Left lung (tissue), 10 donors: ENCODE data around the gene SUV39H2. TPM values are rescaled to one million over a fixed set of nuclear protein-coding genes. Genes with fewer than 3 reads are reported as not detected.
"Not testable (repeated sequence)": the region's sequence is repeated elsewhere in the genome, so short reads cannot be mapped to it uniquely, and the experiment has no call there.

ENCODE experiments used
- ATAC-seq: fragments of 200-7000 bp; cut with Tn5 transposase; one replicate; pipeline ENCODE4 v1.9.1; 2020; ENCODE audit warnings: moderate library complexity
- DNase-seq, 4 donors: peaks; one replicate each; pipeline ENCODE4 v3.0.0-alpha.2; 2013 to 2020
- H3K27ac ChIP-seq, 2 donors: fragments of 200-600 bp; sonication (generic) in 1 of 2; one replicate each; pipeline versions ENCODE4 v1.5.0 to v1.8.0; 2020 to 2021
- H3K27me3 ChIP-seq, 2 donors: fragments of 200-600 bp; sonication (generic) in 1 of 2; one replicate each; pipeline versions ENCODE4 v1.5.0 to v1.8.0; 2020 to 2021
- H3K36me3 ChIP-seq, 2 donors: fragments of 200-600 bp; sonication (generic) in 1 of 2; one replicate each; pipeline versions ENCODE4 v1.5.0 to v1.8.0; 2020 to 2021
- H3K4me1 ChIP-seq, 2 donors: fragments of 200-600 bp; one replicate each; pipeline ENCODE4 v1.8.0; 2021
- H3K4me3 ChIP-seq, 2 donors: fragments of 200-600 bp; sonication (generic) in 1 of 2; one replicate each; pipeline versions ENCODE4 v1.5.0 to v1.8.0; 2020 to 2021; ENCODE audit warnings: mild to moderate bottlenecking in 1 of 2
- H3K9me3 ChIP-seq, 2 donors: fragments of 200-600 bp; sonication (generic) in 1 of 2; one replicate each; pipeline versions ENCODE4 v1.5.0 to v1.8.0; 2020 to 2021
- intact Hi-C, 2 donors: fragments of 100-400 bp; cut with DNase I; formaldehyde crosslinking; loops; one replicate each; pipeline versions ENCODE4 v1.11.2 to v1.14.2; 2022
- polyA plus RNA-seq, 6 donors: library from polyadenylated mRNA; unstranded; fragments of 120-200 nt; gene quantifications; one replicate each; pipeline ENCODE4 v1.2.1, GENCODE V29; 2013; ENCODE audit not compliant: insufficient read length in 6 of 6
- total RNA-seq, 2 donors: library from RNA; stranded (reverse); fragmentation: NEBNext Ultra II Directional; extraction: Animal tissue kit (Norgen Biotek cat#: 25700); gene quantifications; one replicate each; pipeline ENCODE4 v1.2.1, GENCODE V29; 2021
- TF ChIP-seq, protein P1 (sequence below), 2 donors: fragments of 200-600 bp; sonication (generic) in 1 of 2; IDR thresholded peaks; one replicate each; pipeline versions ENCODE4 v1.5.0 to v1.8.0; 2021; ENCODE audit warnings: antibody characterized with exemption in 2 of 2
- donor health status: DM: no; HTN: yes; CAD: no.
- donor health status: DM: no; HTN: no; CAD: no.

Gene SUV39H2
- total and polyA plus RNA-seq, 8 donors = 10.1 to 18.5 (median 16.6) TPM

DNA sequence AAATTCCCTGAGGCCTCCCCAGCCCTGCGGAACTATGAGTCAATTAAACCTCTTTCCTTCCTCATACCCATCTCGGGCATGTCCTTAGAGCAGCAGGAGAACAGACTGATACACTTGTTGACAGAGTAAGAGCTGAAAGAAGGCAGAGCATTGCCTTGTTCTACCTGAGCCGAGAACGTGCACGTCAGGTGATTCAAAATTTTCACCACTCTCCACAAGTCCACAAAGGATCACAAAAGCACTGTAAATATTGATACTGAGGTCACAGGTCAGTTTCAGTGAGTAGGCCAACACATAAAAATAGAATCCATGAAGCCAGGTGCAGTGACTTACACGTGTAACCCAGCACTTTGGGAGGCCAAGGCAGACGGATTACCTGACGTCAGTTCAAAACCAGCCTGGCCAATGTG lies 47.4 kb downstream of the SUV39H2 start:
- Histone ChIP-seq H3K27ac (no peak overlapping the region), H3K4me1 (no peaks in the 10 kb centered on the region), H3K27me3 (no peaks in the 10 kb centered on the region), H3K4me3 (no peak overlapping the region), H3K36me3 (peaks cover 0 to 99% of the 10 kb centered on the region in 2 donors), H3K9me3 (no peaks in the 10 kb centered on the region)
- TF ChIP-seq, protein P1, sequence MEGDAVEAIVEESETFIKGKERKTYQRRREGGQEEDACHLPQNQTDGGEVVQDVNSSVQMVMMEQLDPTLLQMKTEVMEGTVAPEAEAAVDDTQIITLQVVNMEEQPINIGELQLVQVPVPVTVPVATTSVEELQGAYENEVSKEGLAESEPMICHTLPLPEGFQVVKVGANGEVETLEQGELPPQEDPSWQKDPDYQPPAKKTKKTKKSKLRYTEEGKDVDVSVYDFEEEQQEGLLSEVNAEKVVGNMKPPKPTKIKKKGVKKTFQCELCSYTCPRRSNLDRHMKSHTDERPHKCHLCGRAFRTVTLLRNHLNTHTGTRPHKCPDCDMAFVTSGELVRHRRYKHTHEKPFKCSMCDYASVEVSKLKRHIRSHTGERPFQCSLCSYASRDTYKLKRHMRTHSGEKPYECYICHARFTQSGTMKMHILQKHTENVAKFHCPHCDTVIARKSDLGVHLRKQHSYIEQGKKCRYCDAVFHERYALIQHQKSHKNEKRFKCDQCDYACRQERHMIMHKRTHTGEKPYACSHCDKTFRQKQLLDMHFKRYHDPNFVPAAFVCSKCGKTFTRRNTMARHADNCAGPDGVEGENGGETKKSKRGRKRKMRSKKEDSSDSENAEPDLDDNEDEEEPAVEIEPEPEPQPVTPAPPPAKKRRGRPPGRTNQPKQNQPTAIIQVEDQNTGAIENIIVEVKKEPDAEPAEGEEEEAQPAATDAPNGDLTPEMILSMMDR (IDR thresholded peaks at IDR 0.05) = no peak
- DNase-seq (peak in 1 of 4 donors; percentile 8), ATAC-seq (no peak)
- intact Hi-C loops = no loop called here

DNA sequence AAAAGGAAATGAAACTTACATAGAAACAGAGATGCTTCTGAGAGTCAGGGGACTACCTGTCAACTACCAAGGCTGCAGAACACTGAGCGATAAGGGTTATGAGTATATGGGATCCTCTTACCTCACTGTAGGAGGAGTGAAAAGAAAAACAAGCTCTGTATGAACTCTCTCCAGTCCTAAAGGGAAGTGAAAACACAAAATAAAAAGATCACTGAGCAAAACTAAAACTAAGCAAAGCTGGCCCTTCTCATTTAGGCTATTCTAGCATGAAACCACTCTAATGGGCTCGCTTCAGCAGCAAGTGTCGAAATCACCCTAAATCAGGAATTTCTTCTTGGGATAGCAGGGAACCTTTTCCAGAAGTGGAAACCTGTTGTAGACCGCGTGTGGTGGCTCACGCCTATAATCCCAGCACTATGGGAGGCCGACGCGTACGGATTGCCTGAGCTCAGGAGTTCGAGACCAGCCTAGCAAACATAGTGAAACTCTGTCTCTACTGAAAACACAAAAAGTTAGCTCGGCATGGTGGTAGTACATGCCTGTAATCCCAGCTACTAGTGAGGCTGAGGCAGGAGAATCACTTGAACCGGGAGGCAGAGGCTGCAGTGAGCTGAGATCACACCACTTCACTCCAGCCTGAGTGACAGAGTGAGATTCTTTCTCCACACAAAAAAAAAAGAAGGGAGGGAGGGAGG lies 48.2 kb downstream of the SUV39H2 start:
- Histone ChIP-seq H3K36me3 (peaks cover 0 to 99% of the 10 kb centered on the region in 2 donors), H3K4me3 (no peak overlapping the region), H3K4me1 (no peaks in the 10 kb centered on the region), H3K27ac (no peak overlapping the region), H3K27me3 (no peaks in the 10 kb centered on the region), H3K9me3 (no peaks in the 10 kb centered on the region)
- intact Hi-C loops = no loop called here
- ATAC-seq (no peak), DNase-seq (no peak)
- TF ChIP-seq, protein P1 (IDR thresholded peaks at IDR 0.05) = no peak

DNA sequence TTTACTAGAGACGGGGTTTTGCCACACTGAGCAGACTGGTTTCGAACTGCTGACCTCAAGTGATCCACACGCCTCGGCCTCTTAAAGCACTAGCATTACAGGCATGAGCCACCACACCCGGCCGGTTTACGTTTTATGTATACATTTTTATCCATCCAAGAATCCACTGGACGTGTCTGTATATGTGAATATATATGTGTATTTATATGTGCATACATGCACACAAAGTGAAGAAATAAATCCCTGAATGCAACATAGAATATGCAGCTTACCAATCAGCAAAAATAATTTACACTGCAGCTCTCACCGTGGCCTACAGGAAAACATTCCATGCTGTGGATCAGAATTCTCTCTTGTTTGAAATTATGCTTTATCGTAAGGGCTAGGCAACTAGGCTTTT lies 51.9 kb downstream of the SUV39H2 start:
- TF ChIP-seq, protein P1 (IDR thresholded peaks at IDR 0.05) = no peak
- DNase-seq (no peak), ATAC-seq (no peak)
- H3K4me1 ChIP-seq = no peaks in the 10 kb centered on the region
- no peak overlapping the region for H3K4me3 ChIP-seq
- intact Hi-C loops = no loop called here
- H3K36me3 ChIP-seq = peaks cover 0 to 100% of the 10 kb centered on the region in 2 donors
- no peaks in the 10 kb centered on the region for H3K27me3 ChIP-seq
- no peaks in the 10 kb centered on the region for H3K9me3 ChIP-seq
- H3K27ac ChIP-seq = no peak overlapping the region

DNA sequence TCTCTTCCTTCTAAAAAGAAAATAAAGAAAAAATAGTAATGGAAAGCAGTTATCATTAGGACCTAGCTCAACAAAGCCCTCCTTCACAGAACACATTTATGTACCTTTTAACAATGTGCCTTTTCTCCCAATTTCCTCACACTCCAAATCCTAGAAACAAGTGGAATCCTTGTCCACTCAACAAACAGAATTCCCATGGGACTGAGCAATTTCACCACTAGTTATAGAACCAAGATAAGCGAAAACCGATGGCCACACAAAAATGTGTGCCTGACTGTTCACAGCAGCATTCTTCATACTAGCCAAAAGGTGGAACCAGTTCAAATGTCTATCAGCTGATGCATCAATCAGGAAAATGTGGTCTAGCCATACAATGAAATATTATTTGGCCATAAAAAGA lies 57.9 kb downstream of the SUV39H2 start:
- intact Hi-C loops = no loop called here
- Histone ChIP-seq H3K27ac (no peak overlapping the region), H3K4me1 (peaks cover 0 to 3% of the 10 kb centered on the region in 2 donors), H3K4me3 (no peak overlapping the region), H3K27me3 (no peaks in the 10 kb centered on the region), H3K9me3 (no peaks in the 10 kb centered on the region), H3K36me3 (peaks cover 0 to 78% of the 10 kb centered on the region in 2 donors)
- TF ChIP-seq, protein P1 (IDR thresholded peaks at IDR 0.05) = no peak
- ATAC-seq = no peak
- no peak for DNase-seq

DNA sequence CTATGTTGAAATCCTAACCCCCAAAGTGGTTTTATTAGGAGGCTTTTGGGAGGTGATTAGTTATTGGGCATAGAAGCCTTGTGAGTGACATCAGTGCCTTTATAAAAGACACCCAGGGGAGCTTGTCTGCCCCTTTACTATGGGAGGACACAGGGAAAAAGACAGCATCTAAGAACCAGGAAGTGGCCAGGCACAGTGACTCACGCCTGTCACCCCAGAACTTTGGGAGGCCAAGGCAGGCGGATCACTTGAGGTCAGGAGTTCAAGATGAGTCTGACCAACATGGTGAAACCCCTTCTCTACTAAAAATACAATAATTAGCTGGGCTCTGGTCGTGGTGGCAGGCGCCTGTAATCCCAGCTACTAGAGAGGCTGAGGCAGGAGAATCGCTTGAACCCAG lies 60.3 kb downstream of the SUV39H2 start:
- H3K9me3 ChIP-seq, H3K4me1 ChIP-seq, H3K27me3 ChIP-seq, H3K4me3 ChIP-seq, DNase-seq, intact Hi-C loops: not testable (repeated sequence)
- peak; percentile 16 for ATAC-seq
- peak overlapping the region in 1 of 2 donors; percentile 3 for H3K27ac ChIP-seq
- H3K36me3 ChIP-seq = peaks cover 0 to 77% of the 10 kb centered on the region in 2 donors

DNA sequence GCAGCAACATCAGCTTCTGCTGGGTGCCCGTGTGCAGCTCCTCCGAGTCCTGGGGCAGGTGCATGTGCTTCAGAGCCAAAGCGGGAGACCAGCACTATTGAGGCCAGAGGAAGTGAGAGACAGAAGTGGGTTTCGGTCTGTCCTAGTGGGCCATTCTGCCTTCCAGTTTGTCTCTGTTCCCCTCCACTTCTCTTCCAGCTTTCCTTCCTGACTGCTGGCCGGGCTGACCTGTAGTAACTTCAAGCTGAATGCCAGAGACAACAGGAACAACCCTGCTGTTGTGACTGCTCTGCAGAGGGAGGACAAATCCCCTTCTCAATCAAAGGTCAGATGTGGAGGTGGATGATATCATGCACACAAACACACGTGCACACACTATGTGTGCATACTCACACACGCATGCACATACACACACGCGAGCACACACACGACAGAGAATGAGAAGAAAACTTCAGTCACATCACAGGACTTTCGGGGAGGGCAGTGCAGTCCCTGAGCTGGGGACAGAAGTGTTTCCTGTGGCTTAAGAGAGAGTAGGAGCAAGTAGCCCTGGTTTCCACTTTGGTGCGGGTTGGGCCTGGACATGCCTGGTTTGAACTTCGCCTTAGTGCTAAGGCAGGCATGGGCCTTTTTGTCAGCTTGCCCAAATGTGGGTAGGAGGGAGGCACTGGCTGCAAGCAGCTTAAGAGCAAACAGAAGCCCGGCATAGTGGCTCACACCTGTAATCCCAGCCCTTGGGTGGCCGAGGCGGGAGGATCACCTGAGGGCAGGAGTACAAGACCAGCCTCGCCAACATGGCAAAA lies 63.7 kb downstream of the SUV39H2 start:
- H3K4me1 ChIP-seq, H3K9me3 ChIP-seq, DNase-seq, H3K27ac ChIP-seq, ATAC-seq, H3K27me3 ChIP-seq, intact Hi-C loops, H3K4me3 ChIP-seq: not testable (repeated sequence)
- peaks cover 0 to 81% of the 10 kb centered on the region in 2 donors for H3K36me3 ChIP-seq

DNA sequence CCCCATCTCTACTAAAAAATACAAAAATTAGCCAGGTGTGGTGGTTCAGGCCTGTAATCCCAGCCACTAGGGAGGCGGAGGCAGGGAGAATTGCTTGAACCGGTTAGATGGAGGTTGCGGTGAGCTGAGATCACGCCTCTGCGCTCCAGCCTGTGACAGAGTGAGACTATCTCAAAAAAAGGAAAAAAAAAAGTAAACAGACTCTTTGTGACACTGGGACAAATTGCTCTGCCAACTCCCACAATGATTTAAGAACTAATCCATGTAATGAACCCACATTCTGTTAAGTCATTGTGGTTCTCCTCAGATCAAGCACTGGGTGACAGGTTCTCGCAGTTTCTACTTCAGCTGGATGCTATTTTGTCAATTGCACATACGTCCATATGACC lies 64.3 kb downstream of the SUV39H2 start:
- H3K9me3 ChIP-seq, H3K4me1 ChIP-seq, ATAC-seq, DNase-seq, intact Hi-C loops, H3K27me3 ChIP-seq, H3K4me3 ChIP-seq, H3K27ac ChIP-seq: not testable (repeated sequence)
- peaks cover 0 to 85% of the 10 kb centered on the region in 2 donors for H3K36me3 ChIP-seq
